Measurements from ENCODE around the gene PCDH12. TPM values are rescaled to one million over a fixed set of nuclear protein-coding genes. Genes with fewer than 3 reads are reported as not detected.

PCDH12 gene
- total RNA-seq, 1 experiment from 2014 or later: not detected

DNA sequence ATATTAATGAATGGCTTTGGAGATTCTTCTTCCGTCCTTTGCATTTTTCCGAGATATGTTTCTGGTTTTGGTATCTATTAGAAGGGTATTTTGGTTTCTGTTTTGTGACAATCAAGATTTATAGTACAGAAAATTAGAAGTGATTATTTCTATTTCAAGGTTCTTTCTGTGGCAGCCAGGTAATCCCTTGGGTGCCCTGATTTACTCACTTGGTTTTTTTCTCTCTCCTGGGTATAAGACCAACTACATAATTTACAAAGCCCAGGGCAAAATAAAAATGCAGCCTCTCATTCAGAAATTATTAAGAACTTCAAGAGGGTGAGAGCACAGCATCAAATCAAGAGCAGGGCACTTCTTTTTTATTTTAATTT lies 8.9 kb upstream of the PCDH12 start:
- Histone ChIP-seq H3K4me1 (ENCODE audit: insufficient read depth, low read length) (peaks cover 2% of the 10 kb centered on the region; the same call in 1 of the 2 replicates), H2BK12ac (ENCODE audit: insufficient read length, low read depth, low read length) (no peak overlapping the region), H2BK20ac (ENCODE audit: low read depth, low read length, poor library complexity, severe bottlenecking) (no peak overlapping the region), H3K79me1 (ENCODE audit: insufficient read depth, low read depth, low read length, poor library complexity, severe bottlenecking) (no peaks in the 10 kb centered on the region), H3K27me3 (ENCODE audit: insufficient read depth, low read length) (no peaks in the 10 kb centered on the region), H3K56ac (ENCODE audit: insufficient read length, low read depth, low read length) (no peak overlapping the region), H3K79me2 (ENCODE audit: insufficient read depth, low read length) (no peaks in the 10 kb centered on the region), H3K9me3 (ENCODE audit: control insufficient read depth, low read depth, low read length) (no peaks in the 10 kb centered on the region), H3K4me2 (ENCODE audit: insufficient read depth, insufficient read length, low read length) (no peak overlapping the region), H2AFZ (ENCODE audit: low read length) (no peak overlapping the region), H3T11ph (ENCODE audit: low read length) (no peak overlapping the region), H2AK5ac (ENCODE audit: insufficient read length, low read length) (no peak overlapping the region), H2BK15ac (ENCODE audit: low read depth, low read length) (no peak overlapping the region), H4K5ac (ENCODE audit: insufficient read length, low read depth, low read length) (no peak overlapping the region), H2BK120ac (ENCODE audit: low read depth, low read length, poor library complexity, severe bottlenecking) (no peak overlapping the region), H3K4ac (ENCODE audit: low read depth, low read length) (no peak overlapping the region), H3K18ac (ENCODE audit: insufficient read length, low read depth, low read length) (no peak overlapping the region), H3K14ac (ENCODE audit: insufficient read depth, low read length) (no peak overlapping the region), H4K20me1 (ENCODE audit: control insufficient read depth, insufficient read depth, insufficient read length) (no peaks in the 10 kb centered on the region), H3K9ac (ENCODE audit: extremely low read depth, insufficient read length, low read length) (no peak overlapping the region), H2BK5ac (ENCODE audit: insufficient read length, low read length) (no peak overlapping the region), H4K91ac (ENCODE audit: insufficient read length, low read depth, low read length) (no peak overlapping the region), H4K8ac (replicated peaks; ENCODE audit: insufficient read length, low read depth, low read length) (no peak overlapping the region), H3K23me2 (ENCODE audit: insufficient read length, low read depth, low read length, poor library complexity, severe bottlenecking) (peaks cover 4% of the 10 kb centered on the region), H3K27ac (ENCODE audit: insufficient read length, low read depth, low read length) (no peak overlapping the region), H3K23ac (ENCODE audit: insufficient read length, low read depth, low read length) (no peak overlapping the region)
- H3K27me3 Mint-ChIP-seq (ENCODE audit: low read depth): no peaks in the 10 kb centered on the region
- H3K36me3 Mint-ChIP-seq (ENCODE audit: insufficient read depth in 1 of 3, low read depth in 3 of 3): peaks cover 0 to 2% (median 0%) of the 10 kb centered on the region in 3 experiments; a peak in 1 of 7 replicates
- DNase-seq: no peak
- no CpG with 5 or more reads among the region's 2 CpGs for WGBS (ENCODE audit: extremely low coverage, insufficient read length, low lambda C conversion rate)
- no peak for TF ChIP-seq CTCF (conservative IDR thresholded peaks at IDR 0.05)
- no peak overlapping the region for H3K27ac Mint-ChIP-seq
- H3K4me1 Mint-ChIP-seq: peaks cover 18 to 19% of the 10 kb centered on the region in 2 experiments
- no peak overlapping the region for H3K4me3 Mint-ChIP-seq
- H3K9me3 Mint-ChIP-seq: no peaks in the 10 kb centered on the region
